GM19351 (cell line): ENCODE results near the gene AOC2.
"Not testable (repeated sequence)": the region's sequence is repeated elsewhere in the genome, so short reads cannot be mapped to it uniquely, and the experiment has no call there.

Experiments used
- ATAC-seq: cut with Tn5 transposase; IDR thresholded peaks from one replicate; pipeline ENCODE4 v1.9.1; 2021; ENCODE audit warnings: mild to moderate bottlenecking, moderate library complexity; ENCODE audit not compliant: unreplicated experiment

Gene AOC2

DNA sequence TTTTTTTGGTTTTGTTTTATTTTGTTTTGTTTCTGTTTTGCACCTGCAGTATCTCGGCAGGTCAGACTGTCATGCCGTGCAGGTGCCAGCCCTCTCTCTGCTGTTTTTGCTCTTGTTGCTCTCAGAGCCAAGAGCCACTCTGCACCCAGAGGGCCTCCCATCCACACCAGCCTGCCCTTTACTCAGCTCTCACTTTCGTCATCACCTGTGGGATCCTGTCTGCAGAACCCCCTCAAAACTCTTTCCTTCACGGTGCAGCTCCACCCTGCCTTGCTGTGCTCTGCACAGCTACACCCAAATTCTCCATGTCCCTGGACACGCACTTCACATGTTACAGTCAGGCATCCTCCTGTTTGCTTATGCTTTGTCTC lies 9.2 kb downstream of the AOC2 start:
- no peak for ATAC-seq

DNA sequence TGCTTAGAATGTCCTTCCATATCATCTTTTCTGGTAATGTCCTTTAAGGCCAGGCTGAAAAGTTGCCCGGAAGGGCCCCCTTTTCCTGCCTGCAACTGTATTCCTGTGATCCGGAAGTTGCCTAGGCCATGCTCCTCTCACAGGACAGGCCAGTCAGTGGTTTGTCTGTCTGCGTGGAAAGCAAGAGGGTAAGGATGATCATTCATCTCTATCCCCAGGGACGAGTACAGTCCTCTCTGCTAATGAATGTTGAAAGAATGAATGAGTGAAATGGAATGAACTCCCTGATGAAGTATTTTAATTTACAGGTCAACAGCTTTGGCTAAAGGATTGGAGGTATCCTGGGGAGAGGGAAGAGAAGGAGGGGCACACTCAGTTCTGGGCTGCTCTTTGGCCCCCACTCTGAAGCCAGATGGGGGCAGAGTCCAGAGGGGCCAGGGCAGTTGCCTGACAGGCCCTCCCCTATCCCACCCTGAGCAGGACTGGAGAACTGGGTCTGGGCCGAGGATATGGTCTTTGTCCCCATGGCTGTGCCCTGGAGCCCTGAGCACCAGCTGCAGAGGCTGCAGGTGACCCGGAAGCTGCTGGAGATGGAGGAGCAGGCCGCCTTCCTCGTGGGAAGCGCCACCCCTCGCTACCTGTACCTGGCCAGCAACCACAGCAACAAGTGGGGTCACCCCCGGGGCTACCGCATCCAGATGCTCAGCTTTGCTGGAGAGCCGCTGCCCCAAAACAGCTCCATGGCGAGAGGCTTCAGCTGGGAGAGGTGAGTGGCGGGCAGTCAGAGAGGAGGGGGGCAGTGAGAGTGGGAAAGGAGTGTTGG lies 9.8 kb downstream of the AOC2 start:
- no peak for ATAC-seq

DNA sequence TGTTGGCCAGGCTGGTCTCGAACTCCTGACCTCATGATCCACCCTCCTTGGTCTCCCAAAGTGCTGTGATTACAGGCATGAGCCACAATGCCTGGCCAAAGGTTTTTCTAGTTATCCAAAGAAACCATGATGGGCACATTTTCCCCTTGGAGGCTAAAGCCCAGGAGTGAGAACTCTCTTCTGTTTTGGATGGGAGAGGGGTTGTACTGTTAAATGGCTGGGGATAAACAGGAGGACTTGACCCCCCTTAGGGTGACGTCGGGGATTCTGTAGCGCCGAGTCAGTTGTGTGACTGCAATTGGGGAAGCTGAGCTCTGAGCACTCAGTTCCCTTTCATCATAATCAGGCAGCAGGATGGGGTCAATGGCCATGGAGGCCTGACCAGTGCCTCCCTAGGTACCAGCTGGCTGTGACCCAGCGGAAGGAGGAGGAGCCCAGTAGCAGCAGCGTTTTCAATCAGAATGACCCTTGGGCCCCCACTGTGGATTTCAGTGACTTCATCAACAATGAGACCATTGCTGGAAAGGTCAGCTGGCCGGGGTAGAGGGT lies 10.7 kb downstream of the AOC2 start:
- ATAC-seq, result no peak

DNA sequence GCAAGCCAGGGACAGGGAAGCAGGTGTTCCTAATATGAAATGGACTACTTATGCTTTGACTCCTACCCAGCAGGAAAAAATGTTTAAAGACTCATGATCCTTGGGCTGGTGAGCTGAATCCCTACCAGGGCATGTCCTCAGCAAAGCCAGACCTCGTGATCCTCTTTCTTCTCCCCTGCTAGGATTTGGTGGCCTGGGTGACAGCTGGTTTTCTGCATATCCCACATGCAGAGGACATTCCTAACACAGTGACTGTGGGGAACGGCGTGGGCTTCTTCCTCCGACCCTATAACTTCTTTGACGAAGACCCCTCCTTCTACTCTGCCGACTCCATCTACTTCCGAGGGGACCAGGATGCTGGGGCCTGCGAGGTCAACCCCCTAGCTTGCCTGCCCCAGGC lies 11.7 kb downstream of the AOC2 start:
- ATAC-seq, result not testable (repeated sequence)

DNA sequence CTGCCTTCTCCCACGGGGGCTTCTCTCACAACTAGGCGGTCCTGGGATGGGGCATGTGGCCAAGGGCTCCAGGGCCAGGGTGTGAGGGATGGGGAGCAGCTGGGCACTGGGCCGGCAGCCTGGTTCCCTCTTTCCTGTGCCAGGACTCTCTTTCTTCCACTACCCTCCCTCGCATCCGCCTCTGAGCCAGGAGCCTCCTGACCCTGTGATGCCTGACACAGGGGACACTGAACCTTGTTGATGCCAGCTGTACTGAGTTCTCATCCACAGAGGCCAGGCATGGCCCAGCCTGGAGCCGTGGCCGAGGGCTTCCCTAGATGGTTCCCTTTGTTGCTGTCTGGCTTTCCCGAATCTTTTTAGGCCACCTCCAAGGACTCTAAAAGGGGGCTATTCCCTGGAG lies 12.1 kb downstream of the AOC2 start:
- not testable (repeated sequence) for ATAC-seq

DNA sequence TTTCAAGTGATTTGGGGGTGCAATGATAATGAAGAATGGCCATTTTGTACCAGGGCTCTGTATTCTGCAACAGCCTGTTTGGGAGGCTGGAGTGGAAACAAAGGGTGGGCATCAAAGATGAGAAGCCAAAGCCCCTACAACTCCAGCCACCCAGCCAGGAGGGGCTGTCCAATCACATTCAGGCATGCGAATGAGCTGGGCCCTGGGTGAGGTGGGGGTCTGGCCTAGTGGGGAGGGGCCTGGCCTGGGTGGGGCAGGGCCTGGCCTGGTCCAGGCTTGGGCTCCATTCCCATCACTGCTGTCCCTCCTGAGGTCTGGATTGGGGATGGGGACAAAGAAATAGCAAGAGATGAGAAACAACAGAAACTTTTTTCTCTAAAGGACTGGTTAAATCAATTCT lies 13.0 kb downstream of the AOC2 start:
- no peak for ATAC-seq

DNA sequence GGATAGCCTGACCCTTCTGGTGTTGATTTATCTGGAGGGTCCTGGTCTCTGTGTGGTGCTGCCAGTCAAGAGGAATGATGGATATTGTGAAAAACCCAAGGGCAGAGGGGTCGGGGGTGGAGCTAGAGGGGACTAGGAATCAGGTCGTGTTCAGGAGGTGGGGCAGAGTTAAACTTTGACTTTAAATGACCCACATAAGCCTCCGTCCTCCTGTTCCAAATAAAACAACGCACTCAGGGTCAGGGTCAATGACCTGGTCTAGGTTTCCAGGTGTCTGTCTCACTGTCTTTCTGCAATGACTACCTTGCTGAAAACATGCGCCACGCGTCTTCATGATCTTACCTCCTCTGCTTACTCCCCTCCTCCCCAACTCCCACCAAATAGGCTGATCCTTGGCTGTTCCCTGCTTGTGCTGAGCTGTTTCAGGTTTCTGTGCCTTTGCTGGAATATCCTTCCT lies 21.3 kb downstream of the AOC2 start:
- no peak for ATAC-seq

DNA sequence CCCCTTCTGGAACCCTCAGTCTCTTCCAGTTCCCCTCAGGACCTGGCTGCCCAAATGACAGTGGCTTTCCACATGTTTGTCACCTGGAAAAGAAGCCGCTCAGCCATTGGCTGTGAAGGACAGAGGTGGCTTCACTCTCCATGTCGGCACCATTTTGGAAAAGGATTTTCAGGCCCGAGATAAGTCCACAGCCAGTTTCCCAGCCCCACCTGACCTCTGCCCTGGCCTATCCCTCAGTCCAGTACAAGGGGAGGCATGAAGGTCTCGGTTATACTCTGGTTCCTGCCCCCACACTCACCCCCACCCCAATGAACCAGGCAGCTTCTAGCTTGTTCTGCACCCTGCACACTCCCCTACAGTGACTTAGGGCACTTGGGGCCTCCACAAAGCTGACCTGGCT lies 21.8 kb downstream of the AOC2 start:
- ATAC-seq, result no peak

DNA sequence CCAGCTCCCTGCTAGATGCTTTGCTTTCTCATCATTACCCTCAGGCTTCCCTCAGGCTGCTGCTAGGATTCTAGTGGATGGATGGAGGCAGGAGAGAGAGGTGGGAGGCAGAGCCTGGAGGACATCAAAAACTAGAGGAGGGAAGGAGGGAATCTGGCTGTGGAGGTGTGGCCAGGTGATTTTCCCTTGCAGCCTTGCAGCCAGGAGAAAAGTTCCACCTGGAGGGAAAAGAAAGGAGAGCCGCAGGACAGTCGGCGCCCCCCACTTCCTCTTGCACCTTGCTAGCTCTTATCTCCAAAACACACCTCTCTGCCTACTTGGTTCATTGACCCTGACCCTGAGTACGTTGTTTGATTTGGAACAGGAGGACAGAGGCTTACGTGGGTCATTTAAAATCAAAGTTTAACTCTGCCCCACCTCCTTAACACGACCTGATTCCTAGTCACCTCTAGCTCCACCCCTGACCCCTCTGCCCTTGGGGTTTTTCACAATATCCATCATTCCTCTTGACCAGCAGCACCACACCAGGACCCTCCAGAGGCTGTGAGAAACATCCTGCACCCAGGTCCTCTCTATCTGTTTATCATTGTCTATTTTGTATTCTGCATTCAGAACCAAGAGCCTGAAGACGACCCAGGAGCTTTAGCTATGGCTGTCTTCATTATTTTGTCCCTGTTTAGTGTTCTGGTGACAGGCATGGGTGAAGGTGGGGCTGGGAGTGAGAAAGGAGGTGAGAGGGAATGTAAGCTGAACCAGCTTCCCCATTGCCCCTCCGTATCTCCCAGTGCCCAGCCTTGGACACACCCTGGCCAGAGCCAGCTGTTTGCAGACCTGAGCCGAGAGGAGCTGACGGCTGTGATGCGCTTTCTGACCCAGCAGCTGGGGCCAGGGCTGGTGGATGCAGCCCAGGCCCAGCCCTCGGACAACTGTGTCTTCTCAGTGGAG lies 22.5 kb downstream of the AOC2 start:
- ATAC-seq, result no peak

DNA sequence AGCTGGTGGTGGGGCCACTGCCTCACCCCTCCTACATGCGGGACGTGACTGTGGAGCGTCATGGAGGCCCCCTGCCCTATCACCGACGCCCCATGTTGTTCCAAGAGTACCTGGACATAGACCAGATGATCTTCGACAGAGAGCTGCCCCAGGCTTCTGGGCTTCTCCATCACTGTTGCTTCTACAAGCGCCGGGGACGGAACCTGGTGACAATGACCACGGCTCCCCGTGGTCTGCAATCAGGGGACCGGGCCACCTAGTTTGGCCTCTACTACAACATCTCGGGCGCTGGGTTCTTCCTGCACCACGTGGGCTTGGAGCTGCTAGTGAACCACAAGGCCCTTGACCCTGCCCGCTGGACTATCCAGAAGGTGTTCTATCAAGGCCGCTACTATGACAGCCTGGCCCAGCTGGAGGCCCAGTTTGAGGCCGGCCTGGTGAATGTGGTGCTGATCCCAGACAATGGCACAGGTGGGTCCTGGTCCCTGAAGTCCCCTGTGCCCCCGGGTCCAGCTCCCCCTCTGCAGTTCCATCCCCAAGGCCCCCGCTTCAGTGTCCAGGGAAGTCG lies 23.4 kb downstream of the AOC2 start:
- not testable (repeated sequence) for ATAC-seq

DNA sequence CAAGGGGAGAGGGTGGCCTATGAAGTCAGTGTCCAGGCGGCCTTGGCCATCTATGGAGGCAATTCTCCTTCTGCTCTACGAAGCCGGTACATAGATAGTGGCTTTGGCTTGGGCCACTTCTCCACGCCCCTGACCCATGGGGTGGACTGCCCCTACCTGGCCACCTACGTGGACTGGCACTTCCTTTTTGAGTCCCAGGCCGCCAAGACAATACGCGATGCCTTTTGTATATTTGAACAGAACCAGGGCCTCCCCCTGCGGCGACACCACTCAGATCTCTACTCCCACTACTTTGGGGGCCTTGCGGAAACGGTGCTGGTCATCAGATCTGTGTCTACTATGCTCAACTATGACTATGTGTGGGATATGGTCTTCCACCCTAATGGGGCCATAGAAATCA lies 24.0 kb downstream of the AOC2 start:
- no peak for ATAC-seq

DNA sequence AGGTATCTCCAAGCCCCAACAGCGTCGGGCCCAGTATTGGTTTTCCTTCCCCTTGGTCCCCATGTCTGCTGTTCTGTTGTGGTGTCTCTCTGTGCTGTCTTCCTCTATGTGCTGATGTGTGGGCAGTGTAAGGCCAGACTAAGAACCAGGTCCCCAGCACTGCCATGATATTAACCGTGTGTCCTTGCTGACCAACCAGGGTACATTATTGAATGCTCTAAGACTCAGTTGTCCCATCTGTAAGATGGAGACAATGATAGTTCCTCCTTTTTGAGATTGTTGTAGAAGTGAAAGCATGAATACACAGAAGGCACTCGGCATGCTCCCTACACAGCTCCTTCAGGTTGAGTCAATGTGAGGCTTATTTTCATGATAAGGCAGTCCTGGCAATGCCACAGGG lies 27.3 kb downstream of the AOC2 start:
- no peak for ATAC-seq

DNA sequence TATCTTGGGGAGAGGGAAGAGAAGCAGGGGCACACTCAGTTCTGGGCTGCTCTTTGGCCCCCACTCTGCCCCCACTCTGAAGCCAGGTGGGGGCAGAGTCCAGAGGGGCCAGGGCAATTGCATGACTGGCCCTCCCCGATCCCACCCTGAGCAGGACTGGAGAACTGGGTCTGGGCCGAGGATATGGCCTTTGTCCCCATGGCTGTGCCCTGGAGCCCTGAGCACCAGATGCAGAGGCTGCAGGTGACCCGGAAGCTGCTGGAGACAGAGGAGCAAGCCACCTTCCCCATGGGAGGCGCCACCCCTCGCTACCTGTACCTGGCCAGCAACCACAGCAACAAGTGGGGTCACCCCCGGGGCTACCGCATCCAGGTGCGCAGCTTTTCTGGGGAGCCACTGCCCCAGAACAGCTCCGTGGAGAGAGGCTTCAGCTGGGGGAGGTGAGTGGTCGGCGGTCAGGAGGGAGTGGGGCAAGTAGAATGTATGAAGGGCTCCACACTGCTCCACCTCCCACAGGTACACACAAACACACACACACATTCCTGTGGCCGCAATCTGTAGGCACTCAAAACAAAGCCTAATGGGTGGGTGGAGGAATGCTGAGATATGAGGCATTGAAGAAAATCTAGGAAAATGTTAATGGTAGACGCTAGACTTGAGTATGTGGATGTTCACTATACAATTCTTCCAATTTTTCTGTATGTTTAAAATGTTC lies 28.0 kb downstream of the AOC2 start:
- ATAC-seq, result no peak

DNA sequence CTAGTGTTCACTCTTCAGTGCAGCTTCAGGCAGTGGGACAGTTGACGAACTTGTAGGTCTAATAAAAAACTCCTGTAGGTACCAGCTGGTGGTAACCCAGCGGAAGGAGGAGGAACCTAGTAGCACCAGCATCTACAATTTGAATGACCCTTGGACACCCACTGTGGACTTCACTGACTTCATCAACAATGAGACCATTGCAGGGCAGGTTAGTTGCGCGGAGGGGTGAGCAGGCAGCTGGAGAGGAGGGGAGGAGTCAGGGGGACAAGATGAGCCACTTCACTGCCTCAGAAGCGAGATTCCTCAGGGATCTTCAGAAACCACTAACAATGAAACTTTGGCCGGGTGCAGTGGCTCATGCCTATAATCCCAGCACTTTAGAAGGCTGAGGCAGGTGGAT lies 28.9 kb downstream of the AOC2 start:
- ATAC-seq, result no peak

DNA sequence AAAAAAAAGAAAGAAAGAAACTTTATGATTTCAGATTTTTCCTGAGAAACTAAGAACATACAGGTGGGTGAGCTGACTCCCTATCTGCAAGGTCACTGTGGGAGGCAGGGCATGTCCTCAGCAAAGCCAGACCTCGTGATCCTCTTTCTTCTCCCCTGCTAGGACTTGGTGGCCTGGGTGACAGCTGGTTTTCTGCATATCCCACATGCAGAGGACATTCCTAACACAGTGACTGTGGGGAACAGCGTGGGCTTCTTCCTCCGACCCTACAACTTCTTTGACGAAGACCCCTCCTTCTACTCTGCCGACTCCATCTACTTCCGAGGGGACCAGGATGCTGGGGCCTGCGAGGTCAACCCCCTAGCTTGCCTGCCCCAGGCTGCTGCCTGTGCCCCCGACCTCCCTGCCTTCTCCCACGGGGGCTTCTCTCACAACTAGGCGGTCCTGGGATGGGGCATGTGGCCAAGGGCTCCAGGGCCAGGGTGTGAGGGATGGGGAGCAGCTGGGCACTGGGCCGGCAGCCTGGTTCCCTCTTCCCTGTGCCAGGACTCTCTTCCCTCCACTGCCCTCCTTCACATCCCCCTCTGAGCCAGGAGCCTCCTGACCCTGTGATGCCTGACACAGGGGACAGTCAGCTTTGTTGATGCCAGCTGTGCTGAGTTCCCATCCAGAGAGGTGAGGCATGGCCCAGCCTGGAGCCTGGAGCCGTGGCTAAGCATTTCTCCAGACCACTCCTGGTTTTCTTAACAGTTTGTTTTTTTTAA lies 29.7 kb downstream of the AOC2 start:
- not testable (repeated sequence) for ATAC-seq

DNA sequence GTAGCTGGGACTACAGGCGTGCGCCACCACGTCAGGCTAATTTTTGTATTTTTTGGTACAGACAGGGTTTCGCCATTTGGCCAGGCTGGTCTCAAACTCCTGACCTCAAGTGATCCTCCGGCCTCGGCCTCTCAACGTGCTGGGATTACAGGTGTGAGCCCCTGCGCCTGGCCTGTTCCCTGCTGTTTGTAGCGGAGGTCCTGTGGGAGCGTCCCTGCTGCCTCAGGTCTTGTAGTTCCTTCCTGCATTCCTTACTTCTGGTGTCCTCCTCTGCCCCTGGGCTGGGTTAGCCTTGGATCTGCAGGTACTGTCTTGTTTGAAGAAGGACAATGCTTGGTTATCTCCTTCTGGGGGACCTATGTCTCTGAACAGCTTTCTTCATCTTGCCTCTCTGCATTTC lies 32.7 kb downstream of the AOC2 start:
- no peak for ATAC-seq

DNA sequence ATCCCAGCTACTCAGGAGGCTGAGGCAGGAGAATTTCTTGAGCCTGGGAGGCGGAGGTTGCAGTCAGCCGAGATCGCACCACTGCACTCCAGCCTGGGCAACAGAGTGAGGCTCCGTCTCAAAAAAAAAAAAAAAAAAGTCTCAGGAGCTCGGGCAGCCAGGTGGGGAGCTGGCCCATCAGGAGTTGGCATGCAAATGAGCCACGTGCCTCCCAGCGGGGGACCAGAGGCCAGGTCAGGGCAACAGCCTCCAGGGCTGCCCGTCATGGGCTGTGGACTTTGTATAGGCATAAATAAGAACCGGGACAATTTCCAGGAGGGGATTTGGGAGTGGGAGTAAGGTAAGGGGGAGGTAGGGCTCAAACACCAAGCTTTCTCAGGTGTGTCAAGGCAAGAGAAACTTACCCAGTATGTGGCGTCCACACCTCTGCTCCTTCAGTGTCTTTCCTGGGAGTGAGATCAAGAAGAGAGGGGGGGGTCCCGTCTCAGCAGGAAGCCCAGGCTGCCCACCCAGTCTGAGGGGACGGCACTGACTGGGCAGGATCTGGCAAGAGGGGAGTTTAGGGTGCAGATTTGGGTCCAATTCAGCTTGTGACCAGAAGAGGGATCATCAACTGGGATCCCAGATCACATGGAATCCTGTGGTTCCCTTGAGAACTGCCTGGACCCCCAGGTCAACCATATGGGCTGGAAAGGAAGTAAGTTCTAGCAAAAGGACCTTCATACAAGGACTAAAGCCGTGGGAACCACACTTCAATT lies 33.9 kb downstream of the AOC2 start:
- no peak for ATAC-seq

DNA sequence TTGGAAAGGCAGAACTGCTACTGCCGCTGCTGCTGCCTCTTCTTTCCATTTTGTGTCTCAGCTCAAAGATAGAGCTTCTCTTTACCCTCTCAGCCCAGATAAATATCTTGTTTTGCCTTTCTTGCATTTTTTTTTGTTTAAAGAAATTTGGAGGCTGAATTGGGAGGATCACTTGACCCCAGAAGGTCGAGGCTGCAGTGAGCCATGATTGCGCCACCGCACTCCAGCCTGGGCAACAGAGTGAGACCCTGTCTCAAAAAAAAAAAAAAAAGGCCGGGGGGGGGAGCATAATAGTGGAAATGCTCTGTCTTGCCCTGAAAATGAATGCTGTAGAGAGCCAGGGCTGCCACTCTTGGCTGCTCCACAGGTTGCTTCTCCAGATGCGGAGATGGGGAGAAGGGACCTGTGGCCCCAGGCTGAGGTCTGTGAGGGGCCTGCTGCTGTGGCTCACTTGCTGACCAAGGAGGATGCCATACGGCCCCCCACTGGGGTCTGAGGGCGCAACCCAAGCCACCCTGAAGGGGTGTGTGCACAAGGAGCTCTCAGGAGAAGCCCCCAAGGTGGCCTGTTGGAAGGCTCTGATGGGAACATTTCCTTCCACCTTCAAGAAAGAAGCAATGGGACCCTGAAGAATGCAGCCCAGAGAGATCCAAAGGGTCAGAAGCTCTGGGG lies 34.7 kb downstream of the AOC2 start:
- no peak for ATAC-seq

DNA sequence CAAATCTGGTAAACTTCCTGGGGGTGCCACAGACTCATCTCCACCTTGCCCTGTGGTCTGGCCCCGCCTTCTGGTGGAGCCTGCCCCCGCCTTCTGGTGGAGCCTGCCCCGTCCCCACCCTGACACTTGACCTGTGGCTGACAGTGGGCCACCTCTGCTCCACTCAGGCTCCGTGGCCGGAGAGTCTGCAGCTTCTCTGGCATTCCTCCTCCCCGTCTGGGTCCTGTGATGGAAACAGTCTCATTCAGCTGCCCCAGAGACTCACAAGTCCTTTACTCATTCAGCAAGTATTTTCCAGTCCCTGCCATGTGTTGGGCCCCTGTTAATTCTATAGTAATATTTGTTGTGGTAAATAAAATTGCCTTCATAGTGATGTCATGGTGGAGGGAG lies 35.2 kb downstream of the AOC2 start:
- no peak for ATAC-seq
